ENCODE results near the gene PTPRK. TPM values are rescaled to one million over a fixed set of nuclear protein-coding genes. Genes with fewer than 3 reads are reported as not detected.
A peak's percentile ranks its signal among the peaks of the same experiment; 100 is the strongest.

Gene PTPRK
- 10 to 100 TPM; 20.0 to 64.2 (median 36.6) TPM for total RNA-seq

- intact Hi-C loops (cut with DNase I; ENCODE audit: low total_unique reads) = no loop called here
- Histone ChIP-seq H3K36me3 (no peaks in the 10 kb centered on the region), H3K4me1 (peaks cover 0 to 3% of the 10 kb centered on the region in 2 donors), H3K4me3 (peak within 1 kb of the TSS; percentile 68 to 84), H3K27me3 (no peaks in the 10 kb centered on the region), H3K27ac (peak within 1 kb of the TSS; percentile 91 to 95), H3K9me3 (no peaks in the 10 kb centered on the region)
- DNase-seq = peak; percentile 93
- TF ChIP-seq CTCF (IDR thresholded peaks at IDR 0.05) (peak; percentile 4 to 86 (median 72)), POLR2A (IDR thresholded peaks at IDR 0.05) (peak; percentile 96 to 97)
Observed at GRCh38 chr6:128520436-128521281, at the start of gene PTPRK. TSS of gene PTPRK (minus strand) at chr6:128520599. CDS start at chr6:128520358, 241 bp downstream.

DNA sequence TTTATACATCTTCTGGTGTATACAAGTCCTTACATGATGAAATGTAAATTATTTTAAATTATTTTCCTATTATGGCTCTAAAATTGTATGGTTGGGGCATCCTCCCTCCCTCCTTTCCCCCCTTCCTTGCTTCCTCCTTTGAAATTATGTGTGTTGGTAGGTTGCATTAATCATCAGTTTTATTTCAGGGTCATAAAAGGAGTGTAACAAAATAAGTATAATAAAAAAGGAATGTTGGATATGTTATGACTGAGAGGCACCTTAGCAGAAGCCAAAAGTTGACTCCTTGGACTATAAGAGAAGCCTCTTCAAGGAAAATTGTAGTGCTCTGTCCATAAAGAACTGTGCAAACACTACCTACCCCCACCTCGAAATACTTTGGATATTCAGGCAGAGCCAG, 46.6 kb upstream of the PTPRK start:
- Histone ChIP-seq H3K27me3 (no peaks in the 10 kb centered on the region), H3K4me3 (no peak overlapping the region), H3K27ac (no peak overlapping the region), H3K4me1 (peaks cover 0 to 10% of the 10 kb centered on the region in 2 donors), H3K36me3 (no peaks in the 10 kb centered on the region), H3K9me3 (no peaks in the 10 kb centered on the region)
- TF ChIP-seq POLR2A (IDR thresholded peaks at IDR 0.05) = no peak
- TF ChIP-seq CTCF (IDR thresholded peaks at IDR 0.05) = no peak
- intact Hi-C loops (cut with DNase I; ENCODE audit: low total_unique reads) = no loop called here
- DNase-seq = no peak

DNA sequence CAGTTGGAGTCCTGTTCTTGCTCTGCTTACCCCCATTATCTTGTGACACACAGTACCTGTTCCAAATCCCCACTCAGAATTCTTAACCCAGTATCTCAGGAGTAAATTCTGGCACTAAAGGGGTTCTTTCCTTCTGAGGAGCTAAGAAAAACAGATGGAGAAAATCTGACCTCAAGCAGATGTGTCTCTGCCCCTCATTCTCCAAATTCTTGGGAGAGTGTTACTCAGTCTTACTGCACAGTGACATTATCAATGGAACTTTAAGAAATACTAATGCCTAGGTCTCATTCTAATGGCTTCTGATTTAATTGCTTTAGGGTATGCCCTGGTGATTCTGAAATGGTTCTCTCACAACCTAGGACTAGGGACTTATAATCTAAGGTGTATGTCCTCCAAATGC, 40.6 kb upstream of the PTPRK start:
- TF ChIP-seq POLR2A (IDR thresholded peaks at IDR 0.05) = no peak
- TF ChIP-seq CTCF (IDR thresholded peaks at IDR 0.05) = no peak
- intact Hi-C loops (cut with DNase I; ENCODE audit: low total_unique reads) = no loop called here

DNA sequence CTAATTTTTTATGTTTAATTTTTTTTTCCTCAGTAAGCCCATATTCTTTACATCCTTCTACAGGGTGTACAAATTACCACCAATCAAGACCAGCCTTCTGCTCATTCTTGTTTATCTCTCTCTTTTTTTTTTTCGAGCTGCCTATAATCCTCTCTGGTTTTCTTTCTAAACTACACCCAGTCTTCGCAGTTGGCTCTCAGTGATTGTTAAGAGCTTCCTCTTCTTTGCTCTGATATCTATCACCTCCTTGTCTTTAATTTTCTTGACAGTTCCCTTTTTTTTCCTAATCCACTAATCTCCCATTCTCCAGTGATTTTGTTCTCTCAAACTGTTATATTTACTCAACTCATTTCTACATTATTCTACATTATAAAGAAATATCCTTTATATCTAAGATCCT, 38.5 kb upstream of the PTPRK start:
- Histone ChIP-seq H3K36me3 (no peaks in the 10 kb centered on the region), H3K9me3 (no peaks in the 10 kb centered on the region), H3K4me1 (no peaks in the 10 kb centered on the region), H3K27ac (no peak overlapping the region), H3K4me3 (no peak overlapping the region), H3K27me3 (no peaks in the 10 kb centered on the region)
- TF ChIP-seq CTCF (IDR thresholded peaks at IDR 0.05) (no peak), POLR2A (IDR thresholded peaks at IDR 0.05) (no peak)
- no peak for DNase-seq
- intact Hi-C loops (cut with DNase I; ENCODE audit: low total_unique reads) = no loop called here

More for the DNA sequence above, 40.6 kb upstream of the PTPRK start:
- Histone ChIP-seq H3K4me3 (no peak overlapping the region), H3K27ac (no peak overlapping the region), H3K27me3 (no peaks in the 10 kb centered on the region), H3K9me3 (no peaks in the 10 kb centered on the region), H3K4me1 (no peaks in the 10 kb centered on the region), H3K36me3 (no peaks in the 10 kb centered on the region)
- no peak for DNase-seq

- no peak for DNase-seq
- TF ChIP-seq CTCF (IDR thresholded peaks at IDR 0.05) (no peak), POLR2A (IDR thresholded peaks at IDR 0.05) (no peak)
- Histone ChIP-seq H3K9me3 (no peaks in the 10 kb centered on the region), H3K27ac (no peak overlapping the region), H3K4me3 (no peak overlapping the region), H3K4me1 (no peaks in the 10 kb centered on the region), H3K27me3 (no peaks in the 10 kb centered on the region), H3K36me3 (no peaks in the 10 kb centered on the region)
- intact Hi-C loops (cut with DNase I; ENCODE audit: low total_unique reads) = no loop called here
Observed at GRCh38 chr6:128558021-128558420, 37.6 kb upstream of the PTPRK start.
